HG02970 (cell line): ENCODE measurements around the gene CCR5.

ENCODE experiments used
- ATAC-seq: cut with Tn5 transposase; IDR thresholded peaks from one replicate; pipeline ENCODE4 v1.9.1; 2021; ENCODE audit warnings: mild to moderate bottlenecking, moderate library complexity, moderate number of reproducible peaks; ENCODE audit not compliant: unreplicated experiment, low FRiP score

CCR5 gene

GRCh38 chr3:46356909-46357308, 13.8 kb upstream of the CCR5 start:
- ATAC-seq, result no peak

DNA sequence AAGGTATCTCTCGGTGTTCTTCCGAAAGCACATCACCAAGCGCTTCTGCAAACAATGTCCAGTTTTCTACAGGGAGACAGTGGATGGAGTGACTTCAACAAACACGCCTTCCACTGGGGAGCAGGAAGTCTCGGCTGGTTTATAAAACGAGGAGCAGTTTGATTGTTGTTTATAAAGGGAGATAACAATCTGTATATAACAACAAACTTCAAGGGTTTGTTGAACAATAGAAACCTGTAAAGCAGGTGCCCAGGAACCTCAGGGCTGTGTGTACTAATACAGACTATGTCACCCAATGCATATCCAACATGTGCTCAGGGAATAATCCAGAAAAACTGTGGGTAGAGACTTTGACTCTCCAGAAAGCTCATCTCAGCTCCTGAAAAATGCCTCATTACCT, 12.3 kb upstream of the CCR5 start:
- ATAC-seq, result no peak

GRCh38 chr3:46359733-46360493, 10.8 kb upstream of the CCR5 start:
- ATAC-seq, result no peak

DNA sequence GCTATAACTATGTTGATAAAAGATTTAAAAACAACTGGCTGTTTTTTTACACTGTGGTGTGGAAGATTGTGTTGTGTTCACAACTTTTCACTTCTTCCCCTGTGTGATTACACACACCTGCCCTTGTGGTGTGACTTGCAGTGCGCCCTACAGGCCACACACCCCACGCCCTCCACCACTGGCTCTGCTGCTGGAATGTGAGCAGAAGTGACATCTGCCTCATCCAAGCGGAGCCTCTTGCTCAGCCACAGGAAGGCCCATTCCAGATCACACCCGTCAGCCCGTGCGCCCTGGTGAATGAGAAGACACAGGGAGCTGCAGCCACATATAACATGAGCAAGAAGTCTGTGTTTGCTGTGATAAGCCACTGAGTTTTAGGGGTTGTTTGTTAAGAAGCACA, 9.8 kb upstream of the CCR5 start:
- ATAC-seq, result no peak

- no peak for ATAC-seq
These were observed 9.1 kb upstream of the CCR5 start for GRCh38 chr3:46361408-46362283.

GRCh38 chr3:46365041-46365440, 5.7 kb upstream of the CCR5 start:
- ATAC-seq, result no peak

DNA sequence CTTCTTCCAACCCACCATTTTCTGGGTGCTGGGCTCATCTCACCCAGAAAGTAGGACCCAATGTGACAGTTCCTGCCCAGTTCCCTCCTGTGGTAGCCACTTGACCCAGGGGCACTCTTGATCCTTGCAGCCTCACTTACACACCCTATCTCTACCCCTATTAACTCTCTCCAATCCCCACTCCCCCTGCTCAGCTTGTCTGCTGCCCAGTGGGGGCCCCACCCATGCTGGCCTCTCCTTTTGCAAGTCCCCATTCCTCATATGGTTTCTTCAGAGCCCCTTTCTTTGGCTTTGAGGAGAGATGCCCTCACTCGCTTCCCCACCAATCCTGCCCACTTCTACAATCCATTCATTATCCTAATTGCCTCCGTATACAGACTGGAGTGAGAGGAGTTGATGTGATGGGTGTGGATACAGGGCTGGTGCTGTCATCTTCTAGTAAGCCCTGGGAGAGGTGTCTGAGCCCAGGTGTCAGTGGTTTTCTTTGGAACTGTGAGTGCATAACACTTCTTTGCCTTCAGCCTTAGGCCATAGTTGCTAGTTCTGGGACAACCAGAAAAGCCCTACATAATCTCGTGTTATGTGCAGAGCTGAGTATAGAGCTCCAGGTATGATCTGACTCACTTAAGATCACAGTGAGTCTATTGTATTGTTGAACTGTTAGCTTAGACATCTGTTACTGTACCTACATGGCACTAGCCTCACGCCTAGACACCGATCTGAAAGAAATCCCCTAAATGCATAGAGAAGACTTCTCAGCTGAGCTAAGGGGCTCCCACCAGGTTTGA, 4.8 kb upstream of the CCR5 start:
- no peak for ATAC-seq

DNA sequence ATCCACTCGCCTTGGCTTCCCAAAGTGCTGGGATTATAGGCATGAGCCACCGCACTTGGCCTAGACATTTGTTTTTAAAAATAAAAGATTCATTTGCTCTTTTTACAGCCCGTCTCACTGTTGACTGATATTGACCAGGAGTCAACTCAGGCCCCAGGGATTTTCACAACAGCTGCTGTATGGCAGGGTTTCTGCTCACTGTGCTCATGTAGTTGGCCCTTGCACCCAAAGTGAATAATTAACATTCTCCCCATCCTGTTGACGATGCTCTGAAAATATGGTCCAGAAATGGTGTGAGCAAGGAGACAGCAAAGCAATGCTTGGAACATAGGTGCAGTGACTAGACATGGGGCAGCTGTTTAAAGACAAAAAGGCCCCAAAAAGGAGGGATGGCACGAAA, 2.9 kb upstream of the CCR5 start:
- ATAC-seq, result no peak

DNA sequence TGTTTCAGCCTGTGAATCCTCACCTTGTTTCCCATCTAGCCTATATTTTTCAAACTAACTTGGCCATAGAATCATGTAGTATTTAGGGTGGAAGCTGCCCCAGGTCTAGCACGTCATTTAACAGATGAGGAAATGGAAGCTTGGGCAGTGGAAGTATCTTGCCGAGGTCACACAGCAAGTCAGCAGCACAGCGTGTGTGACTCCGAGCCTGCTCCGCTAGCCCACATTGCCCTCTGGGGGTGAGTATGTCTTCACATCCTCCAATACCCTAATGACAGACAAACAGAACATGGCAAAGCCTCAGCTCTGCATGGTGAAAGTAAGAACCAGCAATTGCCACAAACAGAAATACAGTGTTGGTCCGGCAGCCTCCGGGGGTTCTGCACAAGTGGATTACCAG, 2.2 kb upstream of the CCR5 start:
- ATAC-seq, result no peak

- ATAC-seq, result no peak
These were observed 1.6 kb upstream of the CCR5 start for GRCh38 chr3:46369151-46369550.

DNA sequence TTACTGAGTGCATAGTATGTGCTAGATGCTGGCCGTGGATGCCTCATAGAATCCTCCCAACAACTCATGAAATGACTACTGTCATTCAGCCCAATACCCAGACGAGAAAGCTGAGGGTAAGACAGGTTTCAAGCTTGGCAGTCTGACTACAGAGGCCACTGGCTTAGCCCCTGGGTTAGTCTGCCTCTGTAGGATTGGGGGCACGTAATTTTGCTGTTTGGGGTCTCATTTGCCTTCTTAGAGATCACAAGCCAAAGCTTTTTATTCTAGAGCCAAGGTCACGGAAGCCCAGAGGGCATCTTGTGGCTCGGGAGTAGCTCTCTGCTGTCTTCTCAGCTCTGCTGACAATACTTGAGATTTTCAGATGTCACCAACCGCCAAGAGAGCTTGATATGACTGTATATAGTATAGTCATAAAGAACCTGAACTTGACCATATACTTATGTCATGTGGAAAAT, 1.0 kb upstream of the CCR5 start:
- ATAC-seq, result no peak

GRCh38 chr3:46371519-46372340, 984 bp downstream of the CCR5 start:
- ATAC-seq, result no peak

DNA sequence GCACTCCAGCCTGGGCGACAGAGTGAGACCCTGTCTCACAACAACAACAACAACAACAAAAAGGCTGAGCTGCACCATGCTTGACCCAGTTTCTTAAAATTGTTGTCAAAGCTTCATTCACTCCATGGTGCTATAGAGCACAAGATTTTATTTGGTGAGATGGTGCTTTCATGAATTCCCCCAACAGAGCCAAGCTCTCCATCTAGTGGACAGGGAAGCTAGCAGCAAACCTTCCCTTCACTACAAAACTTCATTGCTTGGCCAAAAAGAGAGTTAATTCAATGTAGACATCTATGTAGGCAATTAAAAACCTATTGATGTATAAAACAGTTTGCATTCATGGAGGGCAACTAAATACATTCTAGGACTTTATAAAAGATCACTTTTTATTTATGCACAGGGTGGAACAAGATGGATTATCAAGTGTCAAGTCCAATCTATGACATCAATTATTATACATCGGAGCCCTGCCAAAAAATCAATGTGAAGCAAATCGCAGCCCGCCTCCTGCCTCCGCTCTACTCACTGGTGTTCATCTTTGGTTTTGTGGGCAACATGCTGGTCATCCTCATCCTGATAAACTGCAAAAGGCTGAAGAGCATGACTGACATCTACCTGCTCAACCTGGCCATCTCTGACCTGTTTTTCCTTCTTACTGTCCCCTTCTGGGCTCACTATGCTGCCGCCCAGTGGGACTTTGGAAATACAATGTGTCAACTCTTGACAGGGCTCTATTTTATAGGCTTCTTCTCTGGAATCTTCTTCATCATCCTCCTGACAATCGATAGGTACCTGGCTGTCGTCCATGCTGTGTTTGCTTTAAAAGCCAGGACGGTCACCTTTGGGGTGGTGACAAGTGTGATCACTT, 2.0 kb downstream of the CCR5 start:
- no peak for ATAC-seq

DNA sequence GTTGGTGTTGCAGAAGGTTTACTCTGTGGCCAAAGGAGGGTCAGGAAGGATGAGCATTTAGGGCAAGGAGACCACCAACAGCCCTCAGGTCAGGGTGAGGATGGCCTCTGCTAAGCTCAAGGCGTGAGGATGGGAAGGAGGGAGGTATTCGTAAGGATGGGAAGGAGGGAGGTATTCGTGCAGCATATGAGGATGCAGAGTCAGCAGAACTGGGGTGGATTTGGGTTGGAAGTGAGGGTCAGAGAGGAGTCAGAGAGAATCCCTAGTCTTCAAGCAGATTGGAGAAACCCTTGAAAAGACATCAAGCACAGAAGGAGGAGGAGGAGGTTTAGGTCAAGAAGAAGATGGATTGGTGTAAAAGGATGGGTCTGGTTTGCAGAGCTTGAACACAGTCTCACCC, 4.0 kb downstream of the CCR5 start:
- ATAC-seq, result no peak

DNA sequence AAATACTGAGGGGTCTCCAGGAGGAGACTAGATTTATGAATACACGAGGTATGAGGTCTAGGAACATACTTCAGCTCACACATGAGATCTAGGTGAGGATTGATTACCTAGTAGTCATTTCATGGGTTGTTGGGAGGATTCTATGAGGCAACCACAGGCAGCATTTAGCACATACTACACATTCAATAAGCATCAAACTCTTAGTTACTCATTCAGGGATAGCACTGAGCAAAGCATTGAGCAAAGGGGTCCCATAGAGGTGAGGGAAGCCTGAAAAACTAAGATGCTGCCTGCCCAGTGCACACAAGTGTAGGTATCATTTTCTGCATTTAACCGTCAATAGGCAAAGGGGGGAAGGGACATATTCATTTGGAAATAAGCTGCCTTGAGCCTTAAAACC, 4.5 kb downstream of the CCR5 start:
- no peak for ATAC-seq

DNA sequence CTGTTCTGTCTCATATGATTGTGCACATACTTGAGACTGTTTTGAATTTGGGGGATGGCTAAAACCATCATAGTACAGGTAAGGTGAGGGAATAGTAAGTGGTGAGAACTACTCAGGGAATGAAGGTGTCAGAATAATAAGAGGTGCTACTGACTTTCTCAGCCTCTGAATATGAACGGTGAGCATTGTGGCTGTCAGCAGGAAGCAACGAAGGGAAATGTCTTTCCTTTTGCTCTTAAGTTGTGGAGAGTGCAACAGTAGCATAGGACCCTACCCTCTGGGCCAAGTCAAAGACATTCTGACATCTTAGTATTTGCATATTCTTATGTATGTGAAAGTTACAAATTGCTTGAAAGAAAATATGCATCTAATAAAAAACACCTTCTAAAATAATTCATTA, 5.1 kb downstream of the CCR5 start:
- no peak for ATAC-seq

DNA sequence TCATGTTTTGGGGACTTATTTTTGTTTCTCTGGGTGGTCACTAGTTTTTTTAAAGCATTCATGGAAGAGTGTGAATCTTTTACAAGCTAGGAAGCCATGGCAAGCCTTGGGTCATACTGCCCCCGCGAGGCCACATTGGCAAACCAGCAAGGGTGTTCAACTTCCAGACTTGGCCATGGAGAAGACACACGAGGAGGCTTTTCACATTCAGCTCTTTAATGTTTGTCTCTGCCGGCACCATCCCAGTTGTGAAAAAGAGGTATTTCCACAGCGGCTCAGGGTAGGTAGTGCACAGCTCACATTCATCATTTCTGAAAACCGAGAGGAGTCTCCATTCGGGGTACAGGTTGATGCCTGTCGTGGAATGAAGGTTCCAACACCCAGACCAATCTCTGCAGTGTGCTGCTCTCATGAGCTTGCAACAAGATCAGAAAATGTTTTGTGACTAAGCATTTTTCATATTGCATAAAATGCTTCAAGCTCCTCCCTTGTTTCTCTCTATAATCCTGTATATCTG, 7.7 kb downstream of the CCR5 start:
- ATAC-seq, result no peak

GRCh38 chr3:46380471-46381221, 9.9 kb downstream of the CCR5 start:
- no peak for ATAC-seq
